ENCODE results near the gene MLYCD.

Gene MLYCD

GRCh38 chr16:83952587-83952939, 53.6 kb downstream of the MLYCD start:
- no peak for DNase-seq (ENCODE audit: low read depth)
- no peak for TF ChIP-seq CTCF (IDR thresholded peaks at IDR 0.05; ENCODE audit: insufficient read depth, low read depth, low read length, missing control alignments)
- no peak overlapping the region for H3K4me3 ChIP-seq (ENCODE audit: low read depth, low read length)

DNA sequence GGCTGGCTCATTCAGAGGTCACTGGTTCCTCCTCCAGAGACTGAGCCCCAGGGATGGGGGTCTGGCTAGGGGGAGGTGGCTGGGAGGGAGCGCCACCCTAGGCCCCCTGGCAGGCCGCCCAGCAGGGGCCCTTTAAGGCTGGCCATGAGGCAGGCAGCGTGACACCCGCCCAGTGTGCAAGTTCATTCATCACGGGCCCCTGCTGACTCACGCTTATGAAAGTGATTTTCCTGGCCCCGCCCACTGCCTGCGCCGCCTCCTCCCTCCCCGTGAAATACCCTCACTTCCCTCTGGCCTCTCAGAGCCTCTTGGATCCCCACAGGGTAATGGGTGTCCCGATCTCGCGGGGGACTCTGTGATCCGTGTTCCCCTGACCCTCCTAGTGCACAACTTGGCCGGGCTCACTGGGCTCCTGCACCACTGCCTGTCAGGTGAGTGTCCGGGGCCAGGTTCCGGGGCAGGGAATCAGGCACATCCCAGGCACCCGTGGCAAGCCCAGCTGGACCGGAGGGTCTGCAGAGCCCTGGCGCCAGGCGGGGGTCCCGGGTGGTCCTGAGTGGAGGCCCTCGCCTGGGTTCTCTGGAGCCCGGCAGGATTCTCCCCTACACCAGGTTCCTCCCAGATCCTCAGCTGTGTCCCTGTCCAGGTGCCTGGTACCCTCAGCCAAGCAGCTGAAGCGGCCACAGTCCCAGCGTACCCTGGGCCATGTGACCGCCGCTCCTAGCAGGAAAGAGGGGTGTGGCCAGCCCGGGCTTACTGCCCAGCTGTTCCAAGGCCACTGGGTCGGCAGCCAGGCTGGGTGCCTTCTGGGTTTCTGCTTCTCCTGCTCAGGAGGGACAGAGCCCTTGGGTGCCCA, 54.3 kb downstream of the MLYCD start, which contains the start of gene OSGIN1:
Gene OSGIN1, plus strand, starts transcription at position 301 of the 856 bp plus-strand sequence. CDS start 4,432 bp downstream, outside the sequence.
- peak; percentile 72 for DNase-seq (ENCODE audit: low read depth)
- no peak for TF ChIP-seq CTCF (IDR thresholded peaks at IDR 0.05; ENCODE audit: insufficient read depth, low read depth, low read length, missing control alignments)
- peak within 1 kb of the TSS; percentile 8; the same call in 1 of the 2 replicates for H3K4me3 ChIP-seq (ENCODE audit: low read depth, low read length)

DNA sequence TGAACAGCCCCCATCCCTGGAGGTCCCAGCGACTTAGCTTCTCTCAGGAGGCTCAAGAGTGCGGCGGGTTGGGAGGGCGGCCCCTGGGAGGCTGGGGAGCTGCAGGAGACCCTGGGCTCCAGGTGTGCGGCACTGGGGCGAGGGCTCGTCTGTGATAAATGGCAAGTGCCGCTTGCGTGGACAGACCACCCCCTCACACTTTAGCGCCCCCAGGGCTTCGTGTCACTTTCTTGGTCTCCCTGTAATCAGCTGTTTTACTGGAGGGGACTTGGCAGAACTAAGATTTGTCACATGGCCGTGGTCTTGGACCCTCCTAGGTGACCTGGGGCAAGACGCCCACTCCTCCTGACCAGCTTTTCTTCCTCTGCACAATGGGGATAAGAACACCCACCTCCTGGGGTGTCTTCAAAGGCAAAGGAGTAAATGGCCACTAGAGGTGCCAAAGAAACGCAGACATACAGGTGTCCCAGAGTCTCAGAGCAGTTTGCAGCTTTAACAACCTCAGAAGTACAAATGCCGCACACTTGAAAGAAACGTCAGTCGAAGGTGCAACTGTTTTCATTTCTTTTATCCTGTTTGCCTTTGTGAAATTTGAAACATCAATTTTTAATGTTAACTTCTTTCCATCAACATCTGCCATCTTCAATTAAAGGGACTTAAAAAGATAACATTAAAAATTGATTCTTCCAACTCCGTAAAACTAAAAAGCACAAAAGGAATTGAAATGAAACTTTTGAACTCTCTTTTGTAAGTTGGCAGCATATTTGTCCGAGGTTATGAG, 55.1 kb downstream of the MLYCD start:
- no peak overlapping the region for H3K4me3 ChIP-seq (ENCODE audit: low read depth, low read length)
- DNase-seq (ENCODE audit: low read depth): peak; percentile 32
- TF ChIP-seq CTCF (IDR thresholded peaks at IDR 0.05; ENCODE audit: insufficient read depth, low read depth, low read length, missing control alignments): peak; percentile 29

GRCh38 chr16:83954577-83955016, 55.7 kb downstream of the MLYCD start:
- no peak for TF ChIP-seq CTCF (IDR thresholded peaks at IDR 0.05; ENCODE audit: insufficient read depth, low read depth, low read length, missing control alignments)
- DNase-seq (ENCODE audit: low read depth): no peak
- H3K4me3 ChIP-seq (ENCODE audit: low read depth, low read length): no peak overlapping the region

DNA sequence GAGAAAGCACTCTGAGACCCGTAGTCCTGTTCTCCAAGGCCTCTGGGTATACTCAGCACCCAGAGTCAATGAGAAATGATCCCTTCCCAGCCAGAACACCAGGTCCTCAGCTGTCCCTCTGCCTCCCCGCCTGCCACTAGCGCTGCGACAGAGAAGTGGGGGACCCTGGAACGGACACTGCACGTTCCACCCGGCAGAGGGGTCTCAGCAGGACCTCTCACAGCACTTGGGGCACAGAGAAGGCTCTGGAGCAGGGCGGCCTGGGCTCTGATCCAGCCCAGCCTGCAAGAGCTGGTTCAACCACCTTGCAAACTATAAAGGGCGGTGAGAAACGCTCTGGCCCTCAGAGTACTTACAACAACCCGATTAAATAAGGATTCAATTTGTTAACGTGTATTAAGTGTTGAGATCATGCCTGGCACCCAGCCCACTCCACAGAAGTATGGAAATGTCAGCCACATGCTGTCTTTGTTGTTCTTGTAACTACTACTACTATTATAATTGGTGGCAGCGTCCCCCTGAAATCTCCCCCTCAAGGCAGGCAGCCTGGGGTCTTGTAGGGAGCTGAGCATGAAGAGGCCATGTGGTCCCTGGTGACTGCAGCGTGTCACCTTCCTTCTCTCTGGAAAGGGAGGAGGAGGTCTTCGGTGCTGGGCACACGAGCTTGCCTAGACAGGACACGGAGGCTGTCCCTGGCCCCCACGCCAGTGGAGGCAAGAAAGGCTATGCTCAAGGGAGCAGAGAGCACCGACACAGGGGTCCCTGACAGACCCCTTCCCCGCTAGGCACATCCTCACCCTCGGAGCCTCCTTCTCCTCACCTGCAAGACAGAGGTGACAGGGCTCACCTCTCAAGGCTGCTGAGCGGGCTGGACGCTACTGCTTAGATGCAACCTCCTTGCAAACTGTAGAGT, 56.6 kb downstream of the MLYCD start:
- no peak overlapping the region for H3K4me3 ChIP-seq (ENCODE audit: low read depth, low read length)
- DNase-seq (ENCODE audit: low read depth): no peak
- no peak for TF ChIP-seq CTCF (IDR thresholded peaks at IDR 0.05; ENCODE audit: insufficient read depth, low read depth, low read length, missing control alignments)

Measured in GM12865 (cell line).